ENCODE results near the gene CXCL10.
"Not testable (repeated sequence)": the region's sequence is repeated elsewhere in the genome, so short reads cannot be mapped to it uniquely, and the experiment has no call there.

Gene CXCL10

GRCh38 chr4:76023389-76023788, at the start of gene CXCL10:
Gene CXCL10 (minus strand): TSS chr4:76023497. CDS start chr4:76023431, 66 bp downstream.
- no peak for DNase-seq

DNA sequence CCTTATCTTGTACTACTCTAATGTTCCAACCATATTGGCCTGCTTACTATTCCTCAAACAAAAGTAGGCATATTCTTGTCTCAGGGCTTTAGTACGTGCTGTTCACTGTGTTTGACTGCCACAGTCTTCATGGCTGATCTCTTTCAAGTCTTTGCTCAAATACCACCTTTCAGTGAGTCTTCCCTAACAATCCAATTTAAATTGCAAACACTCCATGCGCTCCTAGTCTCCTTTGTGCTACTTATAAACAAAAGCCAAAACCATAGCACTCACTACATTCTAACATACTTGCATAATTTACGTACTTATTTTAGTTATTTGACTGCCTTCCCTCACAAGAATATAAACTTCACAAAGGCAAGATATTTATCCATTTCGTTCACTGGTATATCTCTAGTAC, 49.5 kb upstream of the CXCL10 start:
- no peak for DNase-seq

DNA sequence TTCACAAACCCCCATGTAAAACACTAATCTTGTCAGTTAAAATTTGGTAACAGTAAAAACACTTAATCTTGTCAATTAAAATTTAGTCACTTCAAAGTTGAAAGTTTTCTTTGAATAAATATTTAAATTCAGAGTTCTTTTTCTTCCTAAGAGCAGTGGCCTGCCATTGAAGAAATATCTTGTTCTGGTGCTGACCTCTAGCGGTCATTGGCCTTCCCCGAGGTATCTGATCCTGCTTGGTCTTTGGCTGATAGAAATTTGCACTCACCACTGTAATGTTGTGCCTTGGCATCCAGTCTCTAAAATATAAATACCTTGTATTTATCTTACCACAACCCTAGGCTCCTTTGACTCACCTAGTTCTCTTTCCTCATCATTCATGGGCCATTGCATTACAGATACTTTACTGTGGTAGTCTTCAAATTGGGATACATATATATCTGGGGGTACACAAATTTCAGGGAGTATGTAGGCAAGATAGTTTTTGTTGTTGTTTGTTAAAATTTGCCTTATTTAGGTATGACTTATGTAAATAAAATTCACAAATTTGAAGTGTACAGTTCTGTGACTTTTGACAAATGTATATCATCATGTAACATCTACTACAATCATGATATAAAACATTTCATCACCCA, 44.5 kb upstream of the CXCL10 start:
- no peak for DNase-seq

DNA sequence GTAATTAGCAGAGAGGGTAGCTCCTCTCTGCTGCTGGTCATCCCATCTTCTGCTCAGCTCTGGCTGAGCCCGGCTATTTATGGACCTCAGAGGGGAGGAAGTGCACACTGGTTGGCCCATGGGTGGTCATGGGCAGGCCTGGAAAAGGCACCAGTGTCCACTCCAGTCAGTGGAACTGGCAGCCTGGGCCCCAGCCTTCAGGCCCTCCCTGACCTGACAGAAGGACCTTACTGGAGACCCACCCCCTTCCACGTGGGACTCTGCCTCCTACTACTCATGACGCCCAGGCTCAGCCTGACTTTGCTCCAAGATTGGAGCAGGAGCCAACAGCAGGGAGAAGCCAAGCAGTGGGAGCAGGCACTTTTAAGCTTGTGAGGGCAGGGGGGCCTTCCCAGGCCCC, 43.2 kb upstream of the CXCL10 start:
- DNase-seq = no peak

DNA sequence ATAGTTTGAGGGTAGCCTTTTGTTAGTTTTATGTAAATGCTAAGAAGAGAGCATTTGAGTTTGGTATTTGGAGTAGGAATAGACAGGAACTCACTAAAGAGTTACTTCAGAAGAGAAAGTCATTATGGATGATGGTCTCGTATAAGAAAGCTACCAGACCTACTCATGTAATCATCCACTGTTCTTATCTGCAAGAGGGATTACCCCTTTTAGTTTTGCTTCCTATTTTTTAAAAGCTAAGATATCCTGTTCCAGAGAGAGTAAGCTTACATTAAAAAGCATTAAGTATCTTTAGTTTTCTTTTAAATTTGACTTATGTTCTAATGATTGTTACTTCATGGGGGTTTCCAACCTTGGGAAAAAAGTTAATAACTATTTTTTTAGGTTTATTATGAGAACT, 38.7 kb upstream of the CXCL10 start:
- no peak for DNase-seq

DNA sequence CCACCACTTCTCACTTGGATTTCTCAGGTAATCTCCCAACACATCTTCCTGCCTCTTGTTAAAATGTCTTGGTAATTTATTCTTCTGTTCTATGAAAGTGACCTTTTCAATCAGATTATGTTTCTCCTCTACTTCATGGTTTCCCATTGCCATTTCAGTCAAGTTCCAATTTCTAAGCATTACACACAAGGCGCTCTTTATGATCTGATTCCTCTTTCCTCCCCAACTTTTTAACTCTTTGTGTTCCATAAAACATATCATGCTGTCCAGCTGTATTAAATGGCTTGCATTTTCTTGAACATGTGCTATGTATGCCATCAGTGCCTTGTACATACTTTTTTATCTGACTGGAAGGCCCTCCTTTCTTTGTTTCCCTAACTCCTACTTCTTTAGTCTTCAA, 38.1 kb upstream of the CXCL10 start:
- no peak for DNase-seq

GRCh38 chr4:76060506-76060905, 37.2 kb upstream of the CXCL10 start:
- no peak for DNase-seq

DNA sequence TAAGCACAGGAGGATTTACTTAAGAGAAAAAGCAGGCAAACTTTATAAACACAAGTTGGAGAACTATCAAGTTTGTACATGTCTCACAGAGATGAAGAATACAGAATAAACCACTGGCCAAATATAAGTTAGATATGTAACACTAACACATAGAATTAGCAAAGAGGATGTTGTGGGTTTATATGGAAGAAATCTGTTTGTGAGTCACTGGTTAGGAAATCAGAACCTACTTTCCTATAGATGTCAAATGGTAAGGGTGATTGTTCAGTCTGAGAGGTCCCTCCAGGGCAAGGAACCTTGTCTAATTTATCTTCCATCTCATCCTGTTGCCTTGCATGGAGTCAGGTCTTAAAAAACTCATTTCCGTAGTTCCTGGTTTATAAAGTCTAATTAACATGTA, 36.5 kb upstream of the CXCL10 start:
- DNase-seq = no peak

DNA sequence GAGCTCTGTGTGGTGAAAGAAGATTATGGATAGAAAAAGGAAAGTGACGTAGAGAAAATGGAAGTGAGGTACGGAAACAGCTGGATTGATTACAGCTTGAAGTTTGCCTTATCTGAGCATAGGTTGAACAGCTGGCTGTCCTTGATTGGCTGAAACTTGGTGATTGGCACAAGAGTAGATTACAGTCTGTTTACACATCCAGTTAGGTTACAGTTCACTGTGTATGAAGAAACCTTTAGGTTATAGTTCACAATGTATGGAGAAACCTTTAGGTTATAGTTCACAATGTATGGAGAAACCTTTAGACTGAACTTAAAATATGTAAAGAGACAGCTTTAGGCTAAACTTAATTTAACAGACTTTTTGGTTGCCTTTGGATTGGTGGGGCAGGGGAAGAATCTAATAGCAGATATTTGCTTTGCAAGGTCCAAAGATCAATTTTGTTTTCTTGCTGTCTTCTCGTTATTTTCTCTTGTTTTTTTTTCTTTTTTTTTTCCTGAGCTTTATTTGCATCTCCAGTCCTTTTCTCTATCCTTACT, 35.7 kb upstream of the CXCL10 start:
- no peak for DNase-seq

GRCh38 chr4:76058302-76058701, 35.0 kb upstream of the CXCL10 start:
- no peak for DNase-seq

- no peak for DNase-seq
Observed at GRCh38 chr4:76055421-76055820, 32.1 kb upstream of the CXCL10 start.

DNA sequence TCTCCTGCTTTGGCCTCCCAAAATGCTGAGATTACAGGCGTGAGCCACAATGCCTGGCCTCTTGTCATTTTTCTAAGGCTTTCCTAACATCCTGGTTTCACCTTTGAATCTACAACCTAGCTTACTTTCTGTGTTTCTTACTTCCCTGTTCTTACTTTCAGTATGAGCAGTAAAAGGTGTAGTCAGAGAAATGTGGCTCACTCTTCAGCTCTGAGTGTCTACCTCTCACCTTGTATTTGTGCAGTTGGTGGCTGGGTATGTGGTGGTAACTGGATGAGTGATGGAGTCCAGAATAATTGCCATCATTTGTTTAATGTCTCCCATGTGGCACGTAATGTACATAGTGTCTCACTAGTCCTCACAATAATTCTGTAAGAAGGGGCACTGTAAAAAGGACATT, 31.7 kb upstream of the CXCL10 start:
- DNase-seq = no peak

DNA sequence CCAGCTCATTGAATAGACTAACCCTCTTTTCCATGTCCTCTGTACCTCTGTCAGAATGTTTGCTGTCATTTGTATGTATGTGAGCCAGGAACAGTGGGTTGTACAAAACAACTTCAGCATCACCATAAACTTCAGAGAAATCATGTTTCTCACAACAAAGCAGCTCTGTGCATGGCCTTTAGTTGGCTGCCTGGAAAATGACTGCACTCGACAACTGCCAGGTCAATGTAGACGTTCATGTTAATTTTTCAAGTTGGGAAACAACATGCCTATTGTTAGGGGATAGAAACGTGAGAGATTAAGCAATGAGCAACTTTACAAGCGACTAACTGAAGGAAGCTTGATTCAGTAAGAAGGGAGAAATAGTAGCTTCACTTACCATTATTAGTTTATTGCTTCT, 30.4 kb upstream of the CXCL10 start:
- DNase-seq = no peak

DNA sequence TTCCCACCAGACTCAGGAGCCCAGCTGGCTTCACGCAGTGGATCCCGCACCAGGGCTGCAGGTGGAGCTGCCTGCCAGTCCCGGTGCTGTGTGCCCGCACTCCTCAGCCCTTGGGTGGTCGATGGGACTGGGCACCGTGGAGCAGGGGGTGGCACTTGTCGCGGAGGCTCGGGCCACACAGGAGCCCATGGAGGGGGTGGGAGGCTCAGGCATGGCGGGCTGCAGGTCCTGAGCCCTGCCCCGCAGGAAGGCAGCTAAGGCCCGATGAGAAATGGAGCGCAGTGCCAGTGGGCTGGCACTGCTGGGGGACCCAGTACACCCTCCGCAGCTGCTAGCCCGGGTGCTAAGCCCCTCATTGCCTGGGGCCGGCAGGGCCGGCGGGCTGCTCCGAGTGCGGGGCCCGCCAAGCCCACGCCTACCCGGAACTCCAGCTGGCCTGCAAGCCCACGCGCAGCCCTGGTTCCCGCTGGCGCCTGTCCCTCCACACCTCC, 27.3 kb upstream of the CXCL10 start:
- DNase-seq = not testable (repeated sequence)

DNA sequence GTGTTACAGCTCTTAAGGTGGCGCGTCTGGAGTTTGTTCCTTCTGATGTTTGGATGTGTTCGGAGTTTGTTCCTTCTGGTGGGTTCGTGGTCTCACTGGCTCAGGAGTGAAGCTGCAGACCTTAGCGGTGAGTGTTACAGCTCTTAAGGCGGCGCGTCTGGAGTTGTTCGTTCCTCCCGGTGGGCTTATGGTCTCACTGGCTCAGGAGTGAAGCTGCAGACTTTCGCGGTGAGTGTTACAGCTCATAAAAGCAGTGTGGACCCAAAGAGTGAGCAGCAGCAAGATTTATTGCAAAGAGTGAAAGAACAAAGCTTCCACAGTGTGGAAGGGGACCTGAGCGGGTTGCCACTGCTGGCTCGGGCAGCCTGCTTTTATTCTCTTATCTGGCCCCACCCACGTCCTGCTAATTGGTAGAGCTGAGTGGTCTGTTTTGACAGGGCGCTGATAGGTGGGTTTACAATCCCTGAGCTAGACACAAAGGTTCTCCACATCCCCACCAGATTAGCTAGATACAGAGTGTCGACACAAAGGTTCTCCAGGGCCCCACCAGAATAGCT, 26.6 kb upstream of the CXCL10 start:
- not testable (repeated sequence) for DNase-seq

DNA sequence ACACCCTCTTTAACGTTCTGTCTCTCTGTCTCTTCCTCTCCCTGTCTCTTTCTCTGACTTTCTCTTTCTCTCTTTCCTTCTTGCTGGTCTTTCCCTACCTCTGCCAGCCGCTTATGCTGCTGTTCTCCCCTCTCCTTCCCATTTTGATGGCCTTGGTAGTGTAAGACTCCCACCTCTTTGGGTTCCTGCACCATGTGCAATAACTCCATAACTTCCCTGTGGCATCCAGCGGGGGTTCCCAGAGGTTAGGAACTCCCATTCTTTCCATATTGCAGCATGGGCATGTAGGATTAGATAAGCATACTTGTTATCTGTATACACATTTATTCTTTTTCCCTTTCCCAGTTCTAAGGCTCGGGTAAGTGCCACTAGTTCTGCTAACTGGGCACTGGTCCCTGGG, 21.4 kb upstream of the CXCL10 start:
- DNase-seq = not testable (repeated sequence)

DNA sequence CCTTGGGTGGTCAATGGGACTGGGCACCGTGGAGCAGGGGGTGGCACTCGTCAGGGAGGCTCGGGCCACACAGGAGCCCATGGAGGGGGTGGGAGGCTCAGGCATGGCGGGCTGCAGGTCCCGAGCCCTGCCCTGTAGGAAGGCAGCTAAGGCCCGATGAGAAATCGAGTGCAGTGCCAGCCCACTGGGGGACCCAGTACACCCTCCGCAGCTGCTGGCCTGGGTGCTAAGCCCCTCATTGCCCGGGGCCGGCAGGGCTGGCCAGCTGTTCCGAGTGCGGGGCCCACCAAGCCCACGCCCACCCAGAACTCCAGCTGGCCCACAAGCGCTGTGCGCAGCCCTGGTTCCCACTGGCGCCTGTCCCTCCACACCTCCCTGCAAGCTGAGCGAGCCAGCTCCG, 20.0 kb upstream of the CXCL10 start:
- not testable (repeated sequence) for DNase-seq

GRCh38 chr4:76042241-76042998, 19.1 kb upstream of the CXCL10 start:
- not testable (repeated sequence) for DNase-seq

DNA sequence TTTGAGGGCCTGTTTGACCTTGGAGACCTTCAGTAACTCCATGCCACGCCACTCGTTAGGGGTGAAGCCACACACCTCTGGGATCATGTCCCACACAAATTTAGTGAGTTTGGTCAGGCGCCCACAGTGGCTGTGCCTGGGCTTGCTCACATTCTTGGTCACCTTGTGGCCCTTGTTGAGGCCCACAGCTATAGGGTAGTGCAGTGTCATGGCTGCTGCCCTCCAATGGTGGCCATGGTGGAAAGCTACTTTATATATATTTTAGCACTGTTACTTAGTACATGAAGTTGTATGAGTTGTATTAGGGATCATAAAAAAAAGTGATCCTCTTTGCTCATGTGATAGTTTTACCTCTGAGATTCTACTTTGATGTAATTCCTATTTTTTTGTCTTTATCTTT, 13.6 kb upstream of the CXCL10 start:
- no peak for DNase-seq

DNA sequence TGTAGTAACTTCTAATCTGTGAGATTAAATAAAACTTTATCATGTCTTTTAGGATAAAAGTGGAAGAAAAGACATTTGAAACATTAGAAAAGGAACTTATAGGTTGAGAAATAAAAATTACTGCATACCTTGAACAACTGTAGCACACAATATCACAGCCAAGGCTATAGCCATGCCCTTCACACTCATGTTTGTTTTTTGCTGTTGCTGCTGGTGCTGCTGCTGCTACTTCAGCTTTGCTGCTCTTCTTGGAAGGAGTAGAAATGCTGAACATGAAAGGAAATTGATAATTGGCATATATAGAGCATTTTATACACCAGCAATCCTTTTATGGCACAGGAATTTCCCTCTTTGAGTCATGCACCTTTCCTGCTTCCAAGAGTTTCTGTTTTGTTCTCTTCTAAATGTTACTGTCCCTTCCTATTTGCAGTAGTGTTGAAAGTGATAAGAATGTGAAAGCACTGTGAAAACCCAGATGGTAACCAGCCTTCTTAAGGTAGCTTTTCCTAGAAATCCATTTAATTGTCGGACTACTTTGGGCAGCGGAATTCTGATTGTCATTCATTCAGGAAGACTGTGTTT, 12.6 kb upstream of the CXCL10 start, which contains the start of gene CXCL11:
Gene CXCL11, minus strand, starts transcription at position 272 of the 582 bp plus-strand sequence. Its CDS starts 83 bp downstream, at position 189.
- DNase-seq = no peak

DNA sequence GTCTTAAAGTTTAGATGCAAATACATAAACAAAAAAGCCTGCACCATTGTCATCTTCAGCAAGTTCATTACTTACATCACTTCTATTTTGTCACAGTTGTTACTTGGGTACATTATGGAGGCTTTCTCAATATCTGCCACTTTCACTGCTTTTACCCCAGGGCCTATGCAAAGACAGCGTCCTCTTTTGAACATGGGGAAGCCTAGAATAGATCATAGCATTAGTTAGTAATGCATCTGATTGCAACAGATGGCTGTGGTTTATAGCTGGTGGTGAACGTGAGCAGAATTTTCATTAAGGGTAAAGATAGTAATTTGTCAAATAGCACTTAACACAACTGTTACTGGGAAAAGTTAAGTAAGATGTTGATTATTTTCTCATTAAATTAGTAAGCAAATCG, 11.8 kb upstream of the CXCL10 start:
- no peak for DNase-seq

DNA sequence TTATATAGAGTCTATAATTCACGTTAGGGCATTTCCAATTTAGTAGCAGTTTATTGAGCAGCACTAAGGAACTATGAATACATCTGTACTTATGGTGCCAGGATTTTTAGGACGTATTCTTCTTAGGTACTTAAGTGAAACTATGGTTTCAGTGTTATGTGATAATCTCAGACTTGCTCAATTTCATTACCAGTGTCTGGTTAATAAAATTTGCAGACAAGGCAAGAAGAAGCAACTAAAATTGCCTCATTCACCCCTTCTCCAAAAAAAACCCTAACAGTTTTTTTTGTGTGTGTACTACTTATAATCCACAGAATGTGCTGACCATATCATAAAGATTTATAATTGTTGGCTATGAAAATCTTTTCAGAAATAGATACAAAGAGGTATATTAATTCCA, 6.0 kb upstream of the CXCL10 start:
- DNase-seq = no peak

- no peak for DNase-seq
Observed at GRCh38 chr4:76028350-76028765, 5.1 kb upstream of the CXCL10 start.
